HG02678 (cell line): ENCODE data around the gene OR51I1.

Source experiments
- ATAC-seq: cut with Tn5 transposase; IDR thresholded peaks from one replicate; pipeline ENCODE4 v1.9.1; 2021; ENCODE audit warnings: mild to moderate bottlenecking, moderate library complexity; ENCODE audit not compliant: unreplicated experiment

The OR51I1 gene, protein sequence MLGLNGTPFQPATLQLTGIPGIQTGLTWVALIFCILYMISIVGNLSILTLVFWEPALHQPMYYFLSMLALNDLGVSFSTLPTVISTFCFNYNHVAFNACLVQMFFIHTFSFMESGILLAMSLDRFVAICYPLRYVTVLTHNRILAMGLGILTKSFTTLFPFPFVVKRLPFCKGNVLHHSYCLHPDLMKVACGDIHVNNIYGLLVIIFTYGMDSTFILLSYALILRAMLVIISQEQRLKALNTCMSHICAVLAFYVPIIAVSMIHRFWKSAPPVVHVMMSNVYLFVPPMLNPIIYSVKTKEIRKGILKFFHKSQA

DNA sequence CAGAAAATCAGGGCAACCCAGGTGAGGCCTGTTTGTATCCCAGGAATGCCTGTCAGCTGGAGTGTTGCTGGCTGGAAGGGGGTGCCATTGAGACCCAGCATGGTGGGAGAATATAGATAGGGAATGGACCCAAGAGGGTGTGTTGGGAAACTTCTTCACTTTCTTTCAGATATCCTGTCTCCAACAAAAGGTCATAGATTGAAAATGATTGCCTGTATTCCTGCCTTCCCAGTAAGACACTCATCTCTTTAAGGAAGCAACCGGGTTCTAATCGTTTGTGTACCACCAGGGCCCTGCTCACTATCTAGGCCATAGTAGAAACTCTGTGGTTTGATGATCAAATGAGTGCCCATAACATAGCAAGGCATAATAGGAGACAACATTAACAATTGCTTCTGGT is at the start of gene OR51I1:
OR51I1 (minus strand) TSS at position 101 of the 400 bp plus-strand sequence; CDS start at position 101, 0 bp downstream.
- no peak for ATAC-seq

DNA sequence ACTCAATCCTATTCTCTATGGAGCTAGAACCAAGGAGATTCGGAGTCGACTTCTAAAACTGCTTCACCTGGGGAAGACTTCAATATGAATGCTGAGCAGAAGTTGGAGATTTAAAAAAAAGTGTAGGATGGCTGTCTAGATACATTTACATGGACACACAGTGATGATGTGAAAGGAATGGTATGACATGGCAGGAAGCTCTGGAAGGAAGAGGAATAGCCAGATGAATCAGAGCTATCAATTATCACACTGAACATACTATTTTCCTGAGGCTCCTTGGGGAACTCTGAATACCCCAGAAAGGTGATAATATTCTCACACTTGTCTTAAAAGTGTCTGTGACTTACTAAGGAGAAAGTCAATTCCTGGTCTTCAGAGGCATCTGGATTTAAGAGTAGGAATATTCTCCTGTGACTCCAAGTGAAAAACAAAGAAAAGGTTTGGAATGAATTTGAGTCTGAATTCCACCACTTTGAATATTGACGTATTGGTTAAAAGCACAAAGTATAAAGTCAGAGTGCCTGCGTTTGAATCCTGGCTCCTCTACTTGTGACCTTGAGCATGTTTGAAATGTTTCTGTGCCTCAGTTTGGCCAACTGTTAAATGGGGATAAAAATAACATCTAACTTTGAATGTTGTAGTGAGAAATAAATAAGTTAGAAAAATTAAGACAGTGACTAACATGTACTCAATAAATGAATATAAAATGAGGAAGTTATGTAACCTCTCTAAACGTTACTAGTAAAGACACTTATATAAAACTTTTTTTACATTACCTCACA is 48.5 kb upstream of the OR51I1 start:
- no peak for ATAC-seq

- ATAC-seq: no peak
Observed at GRCh38 chr11:5488798-5489399, 47.6 kb upstream of the OR51I1 start.

DNA sequence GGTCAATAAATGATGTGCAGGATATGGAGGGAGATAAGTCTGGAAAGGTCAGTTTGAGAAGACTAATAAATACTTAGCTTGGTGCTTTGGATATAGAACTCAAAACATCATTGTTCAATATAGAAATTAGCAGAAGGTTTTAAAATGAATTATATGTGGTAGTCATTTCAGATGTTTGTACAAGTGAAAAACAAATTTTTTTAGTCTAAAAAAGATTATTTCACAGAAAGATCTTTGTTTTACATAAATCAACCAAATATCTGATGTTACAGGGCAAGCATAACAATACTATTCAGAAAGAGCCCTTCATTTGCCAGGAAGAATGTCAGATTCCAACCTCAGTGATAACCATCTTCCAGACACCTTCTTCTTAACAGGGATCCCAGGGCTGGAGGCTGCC is 47.1 kb upstream of the OR51I1 start, which contains the start of gene OR52D1:
OR52D1 (plus strand) TSS at position 301 of the 400 bp plus-strand sequence; CDS start at position 323, 22 bp downstream.
- no peak for ATAC-seq

DNA sequence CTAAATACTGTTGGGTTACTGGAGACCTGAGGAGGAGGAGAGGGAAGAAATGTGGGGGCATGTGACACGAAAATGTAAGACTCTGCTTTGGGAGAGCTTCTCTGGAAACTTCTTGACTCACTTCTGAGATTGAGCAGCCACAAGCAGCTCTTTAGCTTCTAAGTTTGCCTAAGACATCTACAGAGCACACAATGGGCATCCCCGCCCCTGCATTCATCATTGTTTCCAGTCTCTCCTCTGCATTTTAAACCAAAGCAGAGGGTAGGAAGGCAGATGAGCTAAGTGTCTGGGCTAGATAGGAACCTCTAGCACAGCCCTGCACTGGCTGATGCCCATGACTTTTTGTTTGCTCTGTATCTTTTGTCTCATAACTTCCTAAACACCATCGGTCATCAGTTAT is 45.1 kb upstream of the OR51I1 start:
- ATAC-seq: no peak

- no peak for ATAC-seq
Observed at GRCh38 chr11:5486003-5486402, 44.7 kb upstream of the OR51I1 start.

DNA sequence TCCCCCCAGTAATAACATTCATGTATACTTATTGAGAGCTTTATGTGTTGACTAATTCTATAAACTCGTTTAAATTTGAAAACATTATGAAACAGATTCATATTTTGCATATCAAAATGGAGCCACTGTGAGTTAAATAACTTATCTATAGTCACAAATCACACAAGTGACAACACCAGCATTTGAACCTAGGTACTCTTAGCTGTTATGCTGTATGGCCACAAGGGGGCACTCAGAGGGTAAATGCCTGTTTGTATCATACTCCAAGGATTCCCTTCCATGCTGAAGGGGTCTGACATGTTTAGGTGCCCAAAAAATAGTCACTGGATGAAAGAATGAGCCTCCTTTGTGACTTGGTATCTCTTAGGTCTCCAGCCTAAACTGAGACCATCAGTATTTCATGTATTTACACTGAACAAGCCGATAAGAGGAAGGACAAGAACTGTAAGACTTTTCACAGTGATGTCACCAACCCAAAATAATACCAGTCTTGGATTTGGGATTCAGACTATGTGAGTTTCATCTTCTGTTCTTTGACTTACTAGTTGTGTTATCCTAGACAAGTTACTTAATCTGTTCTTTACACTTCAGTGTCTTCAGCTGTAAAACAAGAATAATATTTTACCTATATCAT is 35.0 kb upstream of the OR51I1 start:
- peak; percentile 76 for ATAC-seq

- no peak for ATAC-seq
Observed at GRCh38 chr11:5473921-5474320, 32.6 kb upstream of the OR51I1 start.

DNA sequence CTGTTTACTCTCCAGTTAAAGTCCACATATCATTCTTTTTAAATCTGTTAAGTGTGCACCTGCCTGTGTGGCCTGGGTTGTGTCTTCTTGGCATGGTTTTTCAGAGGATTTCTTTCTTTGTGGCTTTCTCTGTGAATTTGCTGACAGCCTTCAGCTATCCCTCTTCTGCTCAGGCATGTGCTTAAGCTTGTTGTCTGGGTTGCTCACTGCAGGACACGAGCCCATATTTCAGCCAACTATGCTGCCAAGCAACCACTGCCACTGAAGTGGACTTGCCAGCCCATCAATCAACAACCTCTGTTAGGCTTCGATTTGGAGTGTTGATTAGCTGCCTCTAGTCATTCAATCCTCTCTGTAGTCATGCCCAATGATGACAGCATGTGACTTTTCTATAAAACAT is 26.2 kb upstream of the OR51I1 start:
- no peak for ATAC-seq

GRCh38 chr11:5460983-5461621 is 19.8 kb upstream of the OR51I1 start:
- no peak for ATAC-seq

GRCh38 chr11:5449432-5449831 is 8.1 kb upstream of the OR51I1 start:
- ATAC-seq: no peak

- no peak for ATAC-seq
Observed at GRCh38 chr11:5449023-5449422, 7.7 kb upstream of the OR51I1 start, which contains the start of gene OR51I2. OR51I2 (plus strand) TSS chr11:5449323; CDS start chr11:5453489, 4,166 bp downstream.

GRCh38 chr11:5443835-5444393 is 2.6 kb upstream of the OR51I1 start:
- ATAC-seq: no peak

- ATAC-seq: no peak
Observed at GRCh38 chr11:5423131-5423530, 18.2 kb downstream of the OR51I1 start.

DNA sequence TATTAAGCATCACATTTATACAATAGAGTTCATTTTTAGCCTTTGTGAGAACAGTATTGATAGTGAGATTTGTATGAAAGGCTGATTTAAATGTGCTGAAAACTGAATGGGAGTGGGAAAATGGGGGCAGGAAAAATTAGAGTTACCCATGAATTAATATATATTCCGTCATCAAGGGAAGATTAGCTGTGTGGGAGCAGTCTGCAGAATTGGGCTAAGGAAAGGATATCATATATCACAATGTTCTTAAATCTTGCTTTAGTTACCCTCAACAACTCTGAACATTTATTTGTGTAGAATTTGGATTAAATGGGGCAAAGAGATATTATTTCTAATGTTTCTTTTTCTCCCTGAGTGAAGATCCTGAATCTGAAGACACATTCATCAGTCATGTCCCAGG is 19.5 kb downstream of the OR51I1 start, which contains the start of gene OR51Q1:
OR51Q1 (plus strand) TSS at position 301 of the 400 bp plus-strand sequence; CDS start at position 391, 90 bp downstream.
- ATAC-seq: no peak

DNA sequence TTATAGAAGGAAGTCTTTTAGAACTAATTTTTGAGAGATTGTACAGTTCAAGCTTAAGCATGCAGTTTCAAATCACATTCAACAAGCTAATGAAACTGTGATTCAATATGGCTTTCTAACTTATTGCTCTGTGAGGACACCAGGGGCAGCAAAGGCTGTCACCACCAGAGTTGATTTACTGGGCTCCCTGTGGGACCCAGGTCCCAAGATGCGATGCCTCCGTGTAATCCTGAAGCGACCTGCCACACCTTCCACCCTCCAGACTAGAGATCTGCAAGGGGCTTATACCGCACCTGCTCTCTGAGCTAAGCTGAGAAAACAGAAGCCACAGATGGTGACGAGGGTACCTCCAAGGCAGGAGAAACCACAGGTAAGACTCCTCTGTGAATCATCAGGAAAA is 20.3 kb downstream of the OR51I1 start:
- no peak for ATAC-seq

GRCh38 chr11:5405173-5405572 is 36.1 kb downstream of the OR51I1 start:
- ATAC-seq: no peak

GRCh38 chr11:5398936-5399335 is 42.4 kb downstream of the OR51I1 start:
- ATAC-seq: no peak

- ATAC-seq: no peak
Observed at GRCh38 chr11:5394091-5394490, 47.2 kb downstream of the OR51I1 start.
